ENCODE results near the gene PPM1F.
"Not testable (repeated sequence)": the region's sequence is repeated elsewhere in the genome, so short reads cannot be mapped to it uniquely, and the experiment has no call there.

Gene PPM1F

GRCh38 chr22:21882754-21883333 lies 69.8 kb downstream of the PPM1F start:
- not testable (repeated sequence) for DNase-seq

GRCh38 chr22:21881841-21882753 lies 70.6 kb downstream of the PPM1F start:
- DNase-seq = no peak

- DNase-seq = no peak
Measured at GRCh38 chr22:21876486-21877176, 76.0 kb downstream of the PPM1F start.

GRCh38 chr22:21874953-21875352 lies 77.7 kb downstream of the PPM1F start:
- DNase-seq = not testable (repeated sequence)

- DNase-seq = no peak
Measured at GRCh38 chr22:21873619-21874018, 79.0 kb downstream of the PPM1F start.

- not testable (repeated sequence) for DNase-seq
Measured at GRCh38 chr22:21872741-21873140, 79.9 kb downstream of the PPM1F start.
